Trophoblast cell (in vitro differentiated cells and primary cell): ENCODE results near the gene ITGAL.

Experiments
- DNase-seq, 2 donors: peaks; one replicate each; pipeline ENCODE4 v3.0.0-alpha.2; 2016
- H2AFZ ChIP-seq: 2 replicates; pipeline ENCODE4 v1.6.1; 2013; ENCODE audit warnings: low read length, moderate library complexity, mild to moderate bottlenecking; ENCODE audit not compliant: insufficient read depth, poor library complexity
- H2AK5ac ChIP-seq: 2 replicates; pipeline ENCODE4 v1.6.1; 2013; ENCODE audit warnings: mild to moderate bottlenecking, low read length
- H2BK120ac ChIP-seq: 2 replicates; pipeline ENCODE4 v1.6.1; 2013; ENCODE audit warnings: low read length, mild to moderate bottlenecking, moderate library complexity; ENCODE audit not compliant: insufficient read depth, poor library complexity
- H2BK12ac ChIP-seq: 2 replicates; pipeline ENCODE4 v1.6.1; 2013; ENCODE audit warnings: mild to moderate bottlenecking, low read length, moderate library complexity
- H2BK5ac ChIP-seq: 2 replicates; pipeline ENCODE4 v1.6.1; 2013; ENCODE audit warnings: low read length, low read depth, moderate library complexity, mild to moderate bottlenecking; ENCODE audit not compliant: poor library complexity
- H3K14ac ChIP-seq: 2 replicates; pipeline ENCODE4 v1.6.1; 2013; ENCODE audit warnings: mild to moderate bottlenecking, low read length
- H3K18ac ChIP-seq: 2 replicates; pipeline ENCODE4 v1.6.1; 2013; ENCODE audit warnings: mild to moderate bottlenecking, low read length
- H3K23ac ChIP-seq: 2 replicates; pipeline ENCODE4 v1.6.1; 2013; ENCODE audit warnings: low read length
- H3K27ac ChIP-seq: 2 replicates; pipeline ENCODE4 v1.5.1; 2013; ENCODE audit warnings: low read depth, mild to moderate bottlenecking, inconsistent platforms, low read length, moderate library complexity
- H3K27me3 ChIP-seq: 2 replicates; pipeline ENCODE4 v1.6.1; 2013; ENCODE audit warnings: inconsistent platforms, mild to moderate bottlenecking, low read length, moderate library complexity; ENCODE audit not compliant: insufficient read depth
- H3K36me3 ChIP-seq, 2 experiments: 1 replicate in 1 of 2; 2 replicates in 1 of 2; pipeline ENCODE4 v1.6.1; 2013; ENCODE audit warnings: low read length in 2 of 2, mild to moderate bottlenecking in 2 of 2, moderate library complexity in 1 of 2; ENCODE audit not compliant: insufficient read depth in 2 of 2, control insufficient read depth in 1 of 2
- H3K4ac ChIP-seq: 2 replicates; pipeline ENCODE4 v1.6.1; 2013; ENCODE audit warnings: low read depth, mild to moderate bottlenecking, low read length, moderate library complexity
- H3K4me1 ChIP-seq, 2 experiments: 1 replicate in 1 of 2; 2 replicates in 1 of 2; pipeline ENCODE4 v1.6.1; 2013; ENCODE audit warnings: low read length in 2 of 2, mild to moderate bottlenecking in 2 of 2, moderate library complexity in 1 of 2; ENCODE audit not compliant: insufficient read depth in 2 of 2, control insufficient read depth in 1 of 2
- H3K4me2 ChIP-seq: 2 replicates; pipeline ENCODE4 v1.6.1; 2013; ENCODE audit warnings: inconsistent platforms, mild to moderate bottlenecking, low read length, moderate library complexity
- H3K4me3 ChIP-seq: 2 replicates; pipeline ENCODE4 v1.5.1; 2013; ENCODE audit warnings: mild to moderate bottlenecking, low read depth, low read length, inconsistent platforms
- H3K79me1 ChIP-seq: one replicate; pipeline ENCODE4 v1.6.1; 2013; ENCODE audit warnings: low read length
- H3K79me2 ChIP-seq: 2 replicates; pipeline ENCODE4 v1.6.1; 2013; ENCODE audit warnings: low read length, mild to moderate bottlenecking; ENCODE audit not compliant: control insufficient read depth, insufficient read depth, poor library complexity
- H3K9ac ChIP-seq: 2 replicates; pipeline ENCODE4 v1.6.1; 2013; ENCODE audit warnings: mild to moderate bottlenecking, low read length
- H3K9me3 ChIP-seq: 2 replicates; pipeline ENCODE4 v1.6.1; 2013; ENCODE audit warnings: low read depth, mild to moderate bottlenecking, control low read depth, inconsistent platforms, low read length; ENCODE audit not compliant: insufficient read depth
- H4K12ac ChIP-seq: 2 replicates; pipeline ENCODE4 v1.6.1; 2013; ENCODE audit warnings: low read depth, mild to moderate bottlenecking, low read length, moderate library complexity
- H4K8ac ChIP-seq: 2 replicates; pipeline ENCODE4 v1.6.1; 2013; ENCODE audit warnings: low read depth, mild to moderate bottlenecking, low read length, moderate library complexity
- H4K91ac ChIP-seq: one replicate; pipeline ENCODE4 v1.6.1; 2013; ENCODE audit warnings: low read depth, mild to moderate bottlenecking, low read length, moderate library complexity
- WGBS: extraction: QIAGEN DNeasy Blood & Tissue Kit; methylation state at CpG from one replicate; pipeline ENCODE4 v1.1.7; 2013; ENCODE audit warnings: missing lambda C conversion rate; ENCODE audit not compliant: insufficient read length, insufficient coverage; ENCODE audit errors: extremely low coverage; 5-methylcytosine and 5-hydroxymethylcytosine counted together

ITGAL gene

DNA sequence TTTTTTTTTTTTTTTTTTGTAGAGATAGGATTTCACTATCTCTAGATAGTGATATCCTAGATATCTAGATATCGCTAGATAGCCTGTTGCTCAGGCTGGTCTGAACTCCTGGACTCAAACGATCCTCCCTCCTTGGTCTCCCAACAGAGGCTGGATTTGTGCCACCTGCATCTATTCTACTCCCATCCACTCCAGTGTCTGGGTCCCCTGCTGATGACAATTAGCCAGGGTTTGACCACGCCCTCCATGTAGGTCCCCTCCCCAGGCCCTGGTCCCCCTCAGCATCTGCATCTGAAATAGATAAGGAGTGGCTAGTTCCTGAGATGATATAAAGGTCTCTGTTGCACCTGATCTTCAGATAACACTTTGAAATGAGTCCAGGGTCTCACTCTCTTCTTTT is 96.7 kb downstream of the ITGAL start:
- Histone ChIP-seq H3K27ac (no peak overlapping the region), H2BK120ac (no peak overlapping the region), H2AFZ (no peak overlapping the region), H4K8ac (no peak overlapping the region), H2BK5ac (no peak overlapping the region), H3K9ac (no peak overlapping the region), H3K9me3 (peaks cover 2% of the 10 kb centered on the region), H3K14ac (no peak overlapping the region), H3K4me3 (no peak overlapping the region), H3K4ac (no peak overlapping the region), H3K4me2 (no peak overlapping the region), H3K23ac (no peak overlapping the region), H3K27me3 (no peaks in the 10 kb centered on the region), H2AK5ac (no peak overlapping the region), H3K79me1 (peaks cover 11% of the 10 kb centered on the region), H2BK12ac (no peak overlapping the region), H3K79me2 (peaks cover 9% of the 10 kb centered on the region), H4K91ac (no peak overlapping the region), H3K4me1 (peaks cover 9 to 10% of the 10 kb centered on the region in 2 experiments), H3K18ac (no peak overlapping the region), H4K12ac (no peak overlapping the region), H3K36me3 (peaks cover 0 to 3% of the 10 kb centered on the region in 2 experiments)
- DNase-seq, result no peak
- WGBS, result no CpG with 5 or more reads among the region's 3 CpGs

DNA sequence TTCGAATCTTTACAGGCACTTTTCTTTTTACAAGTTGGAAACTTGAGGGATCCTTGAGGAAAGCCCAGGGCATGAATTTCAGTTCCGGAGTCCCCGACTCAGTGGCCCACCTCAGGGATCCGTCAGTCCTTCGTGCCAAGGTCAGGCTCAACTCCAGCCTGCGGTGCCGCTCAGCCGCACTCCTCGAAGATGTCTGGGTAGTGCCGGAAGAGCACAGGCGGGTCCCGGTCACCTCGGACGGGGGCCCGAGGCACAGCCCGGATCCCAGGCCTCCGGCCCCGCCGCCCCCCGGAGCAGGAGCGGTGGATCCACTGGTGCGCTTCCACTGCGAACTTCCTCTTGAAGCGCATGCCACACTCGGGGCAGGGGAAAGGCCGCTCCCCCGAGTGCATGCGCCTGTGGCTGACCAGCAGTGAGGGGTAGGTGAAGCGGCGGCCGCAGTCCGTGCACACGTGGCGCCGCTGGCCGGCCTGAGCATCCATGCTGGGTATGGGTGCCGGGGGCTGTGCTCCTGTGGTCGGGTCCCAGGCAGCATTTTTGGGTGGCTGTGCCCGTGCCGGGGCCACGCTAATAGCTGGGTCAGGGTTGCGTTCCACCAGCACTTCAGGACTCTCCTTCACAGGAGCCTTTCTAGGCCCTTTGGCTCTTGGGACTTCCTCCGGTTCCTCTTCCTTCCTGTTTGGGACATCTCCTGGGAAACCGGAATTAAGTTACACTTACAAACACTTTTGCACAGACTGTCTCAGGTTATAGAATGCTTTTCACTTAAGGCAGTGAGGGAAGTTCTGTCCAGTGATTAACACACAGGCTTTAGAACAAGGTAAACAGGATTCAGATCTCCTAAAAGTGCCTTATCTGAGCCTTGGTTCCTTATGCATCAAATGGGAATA is 97.4 kb downstream of the ITGAL start:
- H4K91ac ChIP-seq, result no peak overlapping the region
- H3K27me3 ChIP-seq, result no peaks in the 10 kb centered on the region
- no peak overlapping the region for H3K4me2 ChIP-seq
- no peak overlapping the region for H3K4ac ChIP-seq
- no peak overlapping the region for H2AK5ac ChIP-seq
- peaks cover 11% of the 10 kb centered on the region for H3K79me1 ChIP-seq
- H2BK5ac ChIP-seq, result no peak overlapping the region
- H3K23ac ChIP-seq, result no peak overlapping the region
- no peak overlapping the region for H2BK120ac ChIP-seq
- peaks cover 2% of the 10 kb centered on the region for H3K9me3 ChIP-seq
- peaks cover 9% of the 10 kb centered on the region for H3K79me2 ChIP-seq
- H2AFZ ChIP-seq, result no peak overlapping the region
- no peak overlapping the region for H3K27ac ChIP-seq
- H3K14ac ChIP-seq, result no peak overlapping the region
- no peak overlapping the region for H3K18ac ChIP-seq
- no peak overlapping the region for H4K8ac ChIP-seq
- peaks cover 0 to 3% of the 10 kb centered on the region in 2 experiments for H3K36me3 ChIP-seq
- no CpG with 5 or more reads among the region's 44 CpGs for WGBS
- H2BK12ac ChIP-seq, result no peak overlapping the region
- no peak for DNase-seq
- no peak overlapping the region for H4K12ac ChIP-seq
- H3K9ac ChIP-seq, result no peak overlapping the region
- H3K4me3 ChIP-seq, result no peak overlapping the region
- peaks cover 9 to 10% of the 10 kb centered on the region in 2 experiments for H3K4me1 ChIP-seq

GRCh38 chr16:30570636-30571444 is 98.3 kb downstream of the ITGAL start:
- H4K12ac ChIP-seq, result peak overlapping the region; percentile 90
- WGBS, result no CpG with 5 or more reads among the region's 22 CpGs
- H2BK5ac ChIP-seq, result peak overlapping the region; percentile 95
- peak overlapping the region; percentile 84 for H2AK5ac ChIP-seq
- H3K36me3 ChIP-seq, result peaks cover 0 to 3% of the 10 kb centered on the region in 2 experiments
- H4K8ac ChIP-seq, result peak overlapping the region; percentile 100
- peak overlapping the region; percentile 83 for H3K27ac ChIP-seq
- peaks cover 9% of the 10 kb centered on the region for H3K79me2 ChIP-seq
- H3K79me1 ChIP-seq, result peaks cover 11% of the 10 kb centered on the region
- peak overlapping the region; percentile 99 for H3K4me2 ChIP-seq
- peak overlapping the region; percentile 95 for H4K91ac ChIP-seq
- peak overlapping the region; percentile 78 for H3K4ac ChIP-seq
- no peak overlapping the region for H3K23ac ChIP-seq
- H2BK120ac ChIP-seq, result peak overlapping the region; percentile 82
- H2AFZ ChIP-seq, result peak overlapping the region; percentile 92
- peaks cover 2% of the 10 kb centered on the region for H3K9me3 ChIP-seq
- no peaks in the 10 kb centered on the region for H3K27me3 ChIP-seq
- peak in 1 of 2 donors; percentile 20 for DNase-seq
- H3K9ac ChIP-seq, result peak overlapping the region; percentile 82
- no peak overlapping the region for H2BK12ac ChIP-seq
- H3K4me3 ChIP-seq, result peak overlapping the region; percentile 72
- peaks cover 9 to 10% of the 10 kb centered on the region in 2 experiments for H3K4me1 ChIP-seq
- peak overlapping the region; percentile 96 for H3K18ac ChIP-seq
- H3K14ac ChIP-seq, result peak overlapping the region; percentile 94
